ENCODE data around the gene ETV3.

DNA sequence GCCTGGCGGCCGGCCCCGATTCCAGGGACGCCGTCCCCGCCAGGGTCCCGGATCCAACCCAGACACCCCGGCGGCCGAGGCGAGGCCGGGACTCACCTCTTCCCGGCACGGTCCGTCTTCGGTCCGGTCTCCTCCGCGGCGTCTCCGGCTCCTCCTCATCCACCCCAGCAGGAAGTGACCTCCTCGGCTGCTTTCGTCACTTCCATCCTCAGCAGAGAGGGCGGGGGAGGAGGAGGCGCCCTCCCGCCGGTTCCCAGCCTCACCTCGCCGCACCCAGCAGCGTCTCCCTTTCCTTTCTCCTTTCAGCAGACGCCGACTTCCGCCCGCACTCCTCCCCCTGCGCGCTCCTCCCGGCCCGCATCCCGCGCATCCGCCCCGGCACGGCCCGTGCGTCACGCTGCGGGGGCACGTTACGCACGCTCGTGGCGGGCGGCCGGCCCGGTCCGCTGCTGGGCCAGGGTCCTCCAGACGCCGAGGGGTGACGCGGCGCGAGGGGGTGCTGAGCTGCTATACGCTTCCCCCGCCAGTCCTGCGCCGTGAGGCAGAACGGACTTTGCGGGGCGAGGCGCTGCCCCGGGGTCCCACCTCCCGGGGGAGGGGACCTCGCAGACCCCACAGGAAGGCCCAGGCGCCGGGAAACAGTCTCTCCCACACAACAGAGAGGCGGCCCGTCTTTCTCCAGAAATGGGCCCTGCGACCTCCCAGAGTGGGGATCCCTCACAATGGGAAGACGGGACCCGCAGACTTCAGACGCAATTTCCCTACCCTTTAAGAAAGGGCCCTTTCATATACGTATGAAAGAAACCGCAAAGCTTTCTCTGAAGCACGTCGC is at the start of gene ETV3:
- TF ChIP-seq, protein P1, sequence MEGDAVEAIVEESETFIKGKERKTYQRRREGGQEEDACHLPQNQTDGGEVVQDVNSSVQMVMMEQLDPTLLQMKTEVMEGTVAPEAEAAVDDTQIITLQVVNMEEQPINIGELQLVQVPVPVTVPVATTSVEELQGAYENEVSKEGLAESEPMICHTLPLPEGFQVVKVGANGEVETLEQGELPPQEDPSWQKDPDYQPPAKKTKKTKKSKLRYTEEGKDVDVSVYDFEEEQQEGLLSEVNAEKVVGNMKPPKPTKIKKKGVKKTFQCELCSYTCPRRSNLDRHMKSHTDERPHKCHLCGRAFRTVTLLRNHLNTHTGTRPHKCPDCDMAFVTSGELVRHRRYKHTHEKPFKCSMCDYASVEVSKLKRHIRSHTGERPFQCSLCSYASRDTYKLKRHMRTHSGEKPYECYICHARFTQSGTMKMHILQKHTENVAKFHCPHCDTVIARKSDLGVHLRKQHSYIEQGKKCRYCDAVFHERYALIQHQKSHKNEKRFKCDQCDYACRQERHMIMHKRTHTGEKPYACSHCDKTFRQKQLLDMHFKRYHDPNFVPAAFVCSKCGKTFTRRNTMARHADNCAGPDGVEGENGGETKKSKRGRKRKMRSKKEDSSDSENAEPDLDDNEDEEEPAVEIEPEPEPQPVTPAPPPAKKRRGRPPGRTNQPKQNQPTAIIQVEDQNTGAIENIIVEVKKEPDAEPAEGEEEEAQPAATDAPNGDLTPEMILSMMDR (IDR thresholded peaks at IDR 0.05; ENCODE audit: borderline replicate concordance, extremely low read depth, low read length, poor library complexity, severe bottlenecking): no peak
- no peak for TF ChIP-seq EZH2 (IDR thresholded peaks at IDR 0.05; ENCODE audit: borderline replicate concordance, low read depth, low read length, severe bottlenecking)

All from DND-41 (cell line).